Activated T-helper 2 cell treated with anti-CD3 and anti-CD28 coated beads, Interferon-gamma antibody, Interleukin-2, Interleukin-4, amounts not matched to agents 10 μg/mL and 5 μg/mL and 100 μg/mL, durations not matched to agents 14 hours and 24 hours and 36 hours (primary cell): ENCODE measurements around the gene SYNDIG1. TPM values are rescaled to one million over a fixed set of nuclear protein-coding genes. Genes with fewer than 3 reads are reported as not detected.

Source experiments
- DNase-seq: peaks from one replicate; pipeline ENCODE4 v3.0.0; 2021; ENCODE audit warnings: low spot score
- H3K27ac Mint-ChIP-seq: one replicate; pipeline ENCODE4 v1.8.0; 2021; ENCODE audit warnings: mixed read lengths
- H3K27me3 Mint-ChIP-seq: one replicate; pipeline ENCODE4 v1.8.0; 2021; ENCODE audit warnings: low read depth, mixed read lengths
- H3K36me3 Mint-ChIP-seq: one replicate; pipeline ENCODE4 v1.8.0; 2021; ENCODE audit warnings: low read depth, mixed read lengths
- H3K4me1 Mint-ChIP-seq: one replicate; pipeline ENCODE4 v1.8.0; 2021; ENCODE audit warnings: low read depth, mixed read lengths
- H3K4me3 Mint-ChIP-seq: one replicate; pipeline ENCODE4 v1.8.0; 2021; ENCODE audit warnings: low read depth, mild to moderate bottlenecking, moderate library complexity, mixed read lengths
- H3K9me3 Mint-ChIP-seq: one replicate; pipeline ENCODE4 v1.8.0; 2021; ENCODE audit warnings: mixed read lengths
- intact Hi-C: fragments of 100-400 bp; cut with micrococcal nuclease; formaldehyde crosslinking; loops from one replicate; pipeline ENCODE4 v1.15.1; 2023
- total RNA-seq: library from RNA; stranded (reverse); gene quantifications from 2 replicates; pipeline ENCODE4 v1.2.3, GENCODE V29; 2022

SYNDIG1 gene
- total RNA-seq, 1 donor from 2014 or later, result not detected

GRCh38 chr20:24648481-24648880 is 179.1 kb downstream of the SYNDIG1 start:
- no peak overlapping the region for H3K4me3 Mint-ChIP-seq
- H3K4me1 Mint-ChIP-seq, result no peaks in the 10 kb centered on the region
- intact Hi-C loops, result no loop called here
- DNase-seq, result no peak
- no peak overlapping the region for H3K27ac Mint-ChIP-seq
- H3K9me3 Mint-ChIP-seq, result no peaks in the 10 kb centered on the region
- no peaks in the 10 kb centered on the region for H3K36me3 Mint-ChIP-seq
- H3K27me3 Mint-ChIP-seq, result no peaks in the 10 kb centered on the region

GRCh38 chr20:24648919-24649318 is 179.5 kb downstream of the SYNDIG1 start:
- Mint-ChIP-seq H3K27ac (no peak overlapping the region), H3K36me3 (no peaks in the 10 kb centered on the region), H3K27me3 (no peaks in the 10 kb centered on the region), H3K4me3 (no peak overlapping the region), H3K9me3 (no peaks in the 10 kb centered on the region), H3K4me1 (no peaks in the 10 kb centered on the region)
- DNase-seq, result no peak
- intact Hi-C loops, result no loop called here

- H3K4me3 Mint-ChIP-seq, result no peak overlapping the region
- no peak overlapping the region for H3K27ac Mint-ChIP-seq
Observed at GRCh38 chr20:24649787-24650490, 180.5 kb downstream of the SYNDIG1 start.

GRCh38 chr20:24651171-24651975 is 181.9 kb downstream of the SYNDIG1 start:
- H3K27me3 Mint-ChIP-seq, result no peaks in the 10 kb centered on the region
- H3K4me1 Mint-ChIP-seq, result no peaks in the 10 kb centered on the region
- no peak overlapping the region for H3K4me3 Mint-ChIP-seq
- H3K9me3 Mint-ChIP-seq, result no peaks in the 10 kb centered on the region
- H3K36me3 Mint-ChIP-seq, result no peaks in the 10 kb centered on the region
- no peak for DNase-seq
- intact Hi-C loops, result no loop called here
- H3K27ac Mint-ChIP-seq, result no peak overlapping the region

More at GRCh38 chr20:24649787-24650490, 180.5 kb downstream of the SYNDIG1 start:
- Mint-ChIP-seq H3K36me3 (no peaks in the 10 kb centered on the region), H3K4me1 (no peaks in the 10 kb centered on the region), H3K9me3 (no peaks in the 10 kb centered on the region), H3K27me3 (no peaks in the 10 kb centered on the region)
- no peak for DNase-seq
- intact Hi-C loops, result no loop called here

- Mint-ChIP-seq H3K27ac (no peak overlapping the region), H3K36me3 (no peaks in the 10 kb centered on the region), H3K4me3 (no peak overlapping the region), H3K4me1 (no peaks in the 10 kb centered on the region), H3K9me3 (no peaks in the 10 kb centered on the region), H3K27me3 (no peaks in the 10 kb centered on the region)
- intact Hi-C loops, result no loop called here
- no peak for DNase-seq
Observed at GRCh38 chr20:24651976-24652345, 182.5 kb downstream of the SYNDIG1 start.

GRCh38 chr20:24653306-24653705 is 183.9 kb downstream of the SYNDIG1 start:
- no peaks in the 10 kb centered on the region for H3K9me3 Mint-ChIP-seq
- H3K27me3 Mint-ChIP-seq, result no peaks in the 10 kb centered on the region
- DNase-seq, result no peak

GRCh38 chr20:24654425-24654824 is 185.0 kb downstream of the SYNDIG1 start:
- H3K4me3 Mint-ChIP-seq, result no peak overlapping the region
- no peaks in the 10 kb centered on the region for H3K36me3 Mint-ChIP-seq
- H3K27ac Mint-ChIP-seq, result no peak overlapping the region
- H3K4me1 Mint-ChIP-seq, result no peaks in the 10 kb centered on the region
- intact Hi-C loops, result no loop called here
- H3K27me3 Mint-ChIP-seq, result no peaks in the 10 kb centered on the region
- H3K9me3 Mint-ChIP-seq, result no peaks in the 10 kb centered on the region
- DNase-seq, result no peak

More at GRCh38 chr20:24653306-24653705, 183.9 kb downstream of the SYNDIG1 start:
- H3K27ac Mint-ChIP-seq, result no peak overlapping the region
- H3K4me3 Mint-ChIP-seq, result no peak overlapping the region
- H3K36me3 Mint-ChIP-seq, result no peaks in the 10 kb centered on the region
- H3K4me1 Mint-ChIP-seq, result no peaks in the 10 kb centered on the region
- intact Hi-C loops, result no loop called here

GRCh38 chr20:24656391-24656790 is 187.0 kb downstream of the SYNDIG1 start:
- intact Hi-C loops, result no loop called here
- Mint-ChIP-seq H3K4me1 (no peaks in the 10 kb centered on the region), H3K27me3 (no peaks in the 10 kb centered on the region), H3K36me3 (no peaks in the 10 kb centered on the region), H3K27ac (no peak overlapping the region), H3K4me3 (no peak overlapping the region), H3K9me3 (no peaks in the 10 kb centered on the region)
- DNase-seq, result no peak

GRCh38 chr20:24657196-24657595 is 187.8 kb downstream of the SYNDIG1 start:
- Mint-ChIP-seq H3K27ac (no peak overlapping the region), H3K27me3 (no peaks in the 10 kb centered on the region), H3K36me3 (no peaks in the 10 kb centered on the region), H3K4me3 (no peak overlapping the region), H3K9me3 (no peaks in the 10 kb centered on the region), H3K4me1 (no peaks in the 10 kb centered on the region)
- DNase-seq, result no peak
- intact Hi-C loops, result no loop called here

GRCh38 chr20:24657878-24658620 is 188.6 kb downstream of the SYNDIG1 start:
- intact Hi-C loops, result no loop called here
- no peaks in the 10 kb centered on the region for H3K9me3 Mint-ChIP-seq

GRCh38 chr20:24658920-24659660 is 189.7 kb downstream of the SYNDIG1 start:
- H3K36me3 Mint-ChIP-seq, result no peaks in the 10 kb centered on the region
- DNase-seq, result no peak
- intact Hi-C loops, result no loop called here
- H3K27ac Mint-ChIP-seq, result no peak overlapping the region
- no peaks in the 10 kb centered on the region for H3K27me3 Mint-ChIP-seq
- H3K9me3 Mint-ChIP-seq, result no peaks in the 10 kb centered on the region
- no peak overlapping the region for H3K4me3 Mint-ChIP-seq
- no peaks in the 10 kb centered on the region for H3K4me1 Mint-ChIP-seq

More at GRCh38 chr20:24657878-24658620, 188.6 kb downstream of the SYNDIG1 start:
- Mint-ChIP-seq H3K36me3 (no peaks in the 10 kb centered on the region), H3K4me3 (no peak overlapping the region), H3K4me1 (no peaks in the 10 kb centered on the region), H3K27ac (no peak overlapping the region), H3K27me3 (no peaks in the 10 kb centered on the region)
- DNase-seq, result no peak

GRCh38 chr20:24659835-24660234 is 190.4 kb downstream of the SYNDIG1 start:
- Mint-ChIP-seq H3K27ac (no peak overlapping the region), H3K36me3 (no peaks in the 10 kb centered on the region), H3K4me1 (no peaks in the 10 kb centered on the region), H3K4me3 (no peak overlapping the region), H3K27me3 (no peaks in the 10 kb centered on the region), H3K9me3 (no peaks in the 10 kb centered on the region)
- DNase-seq, result no peak
- intact Hi-C loops, result no loop called here
